ENCODE measurements around the gene CD46.

Gene CD46

GRCh38 chr1:207822602-207823451 lies 71.0 kb downstream of the CD46 start:
- TF ChIP-seq SIN3A (IDR thresholded peaks at IDR 0.05; ENCODE audit: borderline replicate concordance, insufficient read depth, low read length) (no peak), POLR2AphosphoS5 (IDR thresholded peaks at IDR 0.05; ENCODE audit: low read depth, low read length) (no peak), REST (IDR thresholded peaks at IDR 0.05; ENCODE audit: insufficient read depth in 1 of 2, low read depth in 2 of 2, low read length in 2 of 2) (no peak), TAF1 (IDR thresholded peaks at IDR 0.05; ENCODE audit: borderline replicate concordance, insufficient read depth, low read length) (no peak), FOXP2 (optimal IDR thresholded peaks at IDR 0.05; ENCODE audit: borderline replicate concordance, extremely low read depth, extremely low read length, insufficient read depth) (no peak)

GRCh38 chr1:207823531-207823879 lies 71.7 kb downstream of the CD46 start:
- TF ChIP-seq REST (IDR thresholded peaks at IDR 0.05; ENCODE audit: insufficient read depth in 1 of 2, low read depth in 2 of 2, low read length in 2 of 2) (no peak), TAF1 (IDR thresholded peaks at IDR 0.05; ENCODE audit: borderline replicate concordance, insufficient read depth, low read length) (no peak), POLR2AphosphoS5 (IDR thresholded peaks at IDR 0.05; ENCODE audit: low read depth, low read length) (no peak), FOXP2 (optimal IDR thresholded peaks at IDR 0.05; ENCODE audit: borderline replicate concordance, extremely low read depth, extremely low read length, insufficient read depth) (no peak)

- no peak for TF ChIP-seq SIN3A (IDR thresholded peaks at IDR 0.05; ENCODE audit: borderline replicate concordance, insufficient read depth, low read length)
- no peak for TF ChIP-seq FOXP2 (optimal IDR thresholded peaks at IDR 0.05; ENCODE audit: borderline replicate concordance, extremely low read depth, extremely low read length, insufficient read depth)
- TF ChIP-seq TAF1 (IDR thresholded peaks at IDR 0.05; ENCODE audit: borderline replicate concordance, insufficient read depth, low read length), result no peak
Measured at GRCh38 chr1:207823880-207824566, 72.2 kb downstream of the CD46 start.

GRCh38 chr1:207824691-207825408 lies 73.0 kb downstream of the CD46 start:
- TF ChIP-seq POLR2AphosphoS5 (IDR thresholded peaks at IDR 0.05; ENCODE audit: low read depth, low read length), result no peak
- TF ChIP-seq REST (IDR thresholded peaks at IDR 0.05; ENCODE audit: insufficient read depth in 1 of 2, low read depth in 2 of 2, low read length in 2 of 2), result no peak
- TF ChIP-seq SIN3A (IDR thresholded peaks at IDR 0.05; ENCODE audit: borderline replicate concordance, insufficient read depth, low read length), result no peak
- TF ChIP-seq FOXP2 (optimal IDR thresholded peaks at IDR 0.05; ENCODE audit: borderline replicate concordance, extremely low read depth, extremely low read length, insufficient read depth), result no peak
- TF ChIP-seq TAF1 (IDR thresholded peaks at IDR 0.05; ENCODE audit: borderline replicate concordance, insufficient read depth, low read length), result no peak

GRCh38 chr1:207825409-207825695 lies 73.5 kb downstream of the CD46 start:
- TF ChIP-seq SIN3A (IDR thresholded peaks at IDR 0.05; ENCODE audit: borderline replicate concordance, insufficient read depth, low read length), result no peak
- TF ChIP-seq TAF1 (IDR thresholded peaks at IDR 0.05; ENCODE audit: borderline replicate concordance, insufficient read depth, low read length), result no peak
- TF ChIP-seq POLR2AphosphoS5 (IDR thresholded peaks at IDR 0.05; ENCODE audit: low read depth, low read length), result no peak
- no peak for TF ChIP-seq REST (IDR thresholded peaks at IDR 0.05; ENCODE audit: insufficient read depth in 1 of 2, low read depth in 2 of 2, low read length in 2 of 2)
- no peak for TF ChIP-seq FOXP2 (optimal IDR thresholded peaks at IDR 0.05; ENCODE audit: borderline replicate concordance, extremely low read depth, extremely low read length, insufficient read depth)
